Activated CD8-positive, alpha-beta memory T cell treated with anti-CD3 and anti-CD28 coated beads, Interleukin-2, amount 50 U/mL, for 1 hour (primary cell): Measurements from ENCODE around the gene ROS1.
"Not testable (repeated sequence)": the region's sequence is repeated elsewhere in the genome, so short reads cannot be mapped to it uniquely, and the experiment has no call there.

ENCODE experiments used
- DNase-seq: peaks from one replicate; pipeline ENCODE4 v3.0.0-alpha.2; 2020; ENCODE audit errors: extremely low read depth

Gene ROS1

GRCh38 chr6:117267054-117267347 is 158.7 kb downstream of the ROS1 start:
- DNase-seq, result no peak

GRCh38 chr6:117266257-117267053 is 159.3 kb downstream of the ROS1 start:
- no peak for DNase-seq

GRCh38 chr6:117265410-117266256 is 160.1 kb downstream of the ROS1 start, which contains the start of gene VGLL2:
Gene VGLL2 (plus strand): TSS chr6:117265558. CDS start chr6:117265764, 206 bp downstream.
- no peak for DNase-seq

GRCh38 chr6:117264692-117265409 is 160.9 kb downstream of the ROS1 start:
- DNase-seq, result no peak

- DNase-seq, result no peak
Measured at GRCh38 chr6:117264369-117264691, 161.4 kb downstream of the ROS1 start.

GRCh38 chr6:117263353-117263927 is 162.3 kb downstream of the ROS1 start:
- no peak for DNase-seq

- DNase-seq, result no peak
Measured at GRCh38 chr6:117262799-117263198, 162.9 kb downstream of the ROS1 start.

GRCh38 chr6:117253785-117254184 is 172.0 kb downstream of the ROS1 start:
- DNase-seq, result no peak

GRCh38 chr6:117244979-117245378 is 180.8 kb downstream of the ROS1 start:
- not testable (repeated sequence) for DNase-seq

- DNase-seq, result not testable (repeated sequence)
Measured at GRCh38 chr6:117244571-117244970, 181.2 kb downstream of the ROS1 start.
